ENCODE results near the gene TDP2. TPM values are rescaled to one million over a fixed set of nuclear protein-coding genes. Genes with fewer than 3 reads are reported as not detected.

The TDP2 gene
- total and polyA plus RNA-seq, 9 of the 15 experiments (the other 6 are each of a cell fraction or from before 2014, with no cell fraction given) = 27.7 to 60.1 (median 31.8) TPM

- TF ChIP-seq ZNF407 (IDR thresholded peaks at IDR 0.05; ENCODE audit: low read depth) (0 out of 2 replicates have a peak, but pooled peaks have one; percentile 21), E2F5 (CRISPR knock-in tag; IDR thresholded peaks at IDR 0.05) (0 out of 2 replicates have a peak, but pooled peaks have one; percentile 28), FOXK2 (conservative IDR thresholded peaks at IDR 0.05 in 1 of 2, IDR thresholded peaks at IDR 0.05 in 1 of 2; ENCODE audit: low read depth in 2 of 2) (peak in 1 of 2 experiments; percentile 39; a peak in 2 of 4 replicates), NFYB (IDR thresholded peaks at IDR 0.05; ENCODE audit: extremely low read depth, insufficient read length) (peak; percentile 84), TAF1 (IDR thresholded peaks at IDR 0.05; ENCODE audit: control insufficient read depth, extremely low read depth, insufficient read depth, low read length, severe bottlenecking) (peak; percentile 51), KDM1A (IDR thresholded peaks at IDR 0.05) (peak in 1 of 2 experiments; percentile 63; a peak in 2 of 4 replicates), LCOR (CRISPR knock-in tag; IDR thresholded peaks at IDR 0.05) (peak; percentile 94), PML (IDR thresholded peaks at IDR 0.05; ENCODE audit: low read length) (peak; percentile 15; the same call in 1 of the 2 replicates), ARNT (IDR thresholded peaks at IDR 0.05) (peak; percentile 40 to 60; a peak in 1 of 4 replicates), MCM7 (IDR thresholded peaks at IDR 0.05) (0 out of 4 replicates have a peak, but pooled peaks of 1 of the 2 experiments have one; percentile 26), ZFX (CRISPR knock-in tag; IDR thresholded peaks at IDR 0.05) (0 out of 2 replicates have a peak, but pooled peaks have one; percentile 33), MAZ (CRISPR knock-in tag; conservative IDR thresholded peaks at IDR 0.05 in 1 of 2, IDR thresholded peaks at IDR 0.05 in 1 of 2) (peak in 1 of 2 experiments; percentile 64; a peak in 2 of 4 replicates), POLR2A (conservative IDR thresholded peaks at IDR 0.05) (peak; percentile 94), TRIM28 (IDR thresholded peaks at IDR 0.05) (peak; percentile 38; the same call in 1 of the 2 replicates), SUPT5H (IDR thresholded peaks at IDR 0.05) (peak; percentile 92), ZNF644 (tag; IDR thresholded peaks at IDR 0.05; ENCODE audit: low read depth) (peak; percentile 94), FOS (IDR thresholded peaks at IDR 0.05; ENCODE audit: extremely low read depth, insufficient read length) (peak; percentile 84), ZNF764 (CRISPR knock-in tag; IDR thresholded peaks at IDR 0.05; ENCODE audit: low read depth) (0 out of 2 replicates have a peak, but pooled peaks have one; percentile 7)
Observed at GRCh38 chr6:24668066-24668996, 1.6 kb upstream of the TDP2 start (continued).
